GM21717 (cell line): ENCODE measurements around the gene LANCL1.
"Not testable (repeated sequence)": the region's sequence is repeated elsewhere in the genome, so short reads cannot be mapped to it uniquely, and the experiment has no call there.

Experiments
- ATAC-seq: cut with Tn5 transposase; IDR thresholded peaks from one replicate; pipeline ENCODE4 v1.9.1; 2021; ENCODE audit warnings: mild to moderate bottlenecking, moderate library complexity; ENCODE audit not compliant: unreplicated experiment

Gene LANCL1

GRCh38 chr2:210459880-210460279, 16.7 kb downstream of the LANCL1 start:
- no peak for ATAC-seq

GRCh38 chr2:210459407-210459806, 17.2 kb downstream of the LANCL1 start:
- ATAC-seq = no peak

DNA sequence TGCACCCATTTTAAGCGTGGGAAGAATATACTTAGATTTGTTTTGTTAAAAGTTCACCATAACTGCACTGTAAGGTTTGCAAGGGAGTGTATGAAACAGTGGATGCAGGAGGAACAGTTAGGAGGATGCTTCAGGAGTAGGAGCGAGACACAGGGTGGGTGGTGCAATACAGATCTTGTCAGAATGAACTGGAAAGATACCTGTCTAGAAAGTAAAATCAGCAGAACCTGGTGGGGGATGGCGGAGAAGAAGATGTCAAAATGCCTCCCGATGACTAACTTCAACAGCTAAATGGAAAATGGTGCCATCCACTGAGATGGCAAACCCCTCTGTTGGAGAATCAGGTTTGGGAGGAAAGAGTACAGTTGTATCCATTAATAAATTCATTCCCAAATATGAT, 18.2 kb downstream of the LANCL1 start:
- no peak for ATAC-seq

- no peak for ATAC-seq
These were observed 20.0 kb downstream of the LANCL1 start for GRCh38 chr2:210456571-210456970.

DNA sequence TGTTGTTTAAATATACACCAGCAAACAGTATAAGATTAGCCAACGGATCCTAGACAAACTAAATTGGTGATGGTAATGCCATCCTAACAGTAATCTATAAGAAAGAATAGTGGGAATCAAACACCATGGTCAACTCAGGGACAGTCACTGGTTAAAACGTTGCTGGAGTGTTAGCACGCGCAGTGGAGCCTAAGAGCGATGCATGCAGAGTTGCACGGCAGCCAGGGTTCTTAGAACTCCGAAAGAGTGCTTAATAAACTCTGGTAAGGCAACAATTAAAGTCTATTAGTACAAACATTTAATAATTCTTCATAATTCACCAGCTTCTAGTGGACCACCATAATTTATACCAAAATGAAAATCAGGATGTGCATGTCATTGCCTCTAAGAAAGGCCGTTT, 22.2 kb downstream of the LANCL1 start:
- ATAC-seq = no peak

- no peak for ATAC-seq
These were observed 24.4 kb downstream of the LANCL1 start for GRCh38 chr2:210452194-210452593.

DNA sequence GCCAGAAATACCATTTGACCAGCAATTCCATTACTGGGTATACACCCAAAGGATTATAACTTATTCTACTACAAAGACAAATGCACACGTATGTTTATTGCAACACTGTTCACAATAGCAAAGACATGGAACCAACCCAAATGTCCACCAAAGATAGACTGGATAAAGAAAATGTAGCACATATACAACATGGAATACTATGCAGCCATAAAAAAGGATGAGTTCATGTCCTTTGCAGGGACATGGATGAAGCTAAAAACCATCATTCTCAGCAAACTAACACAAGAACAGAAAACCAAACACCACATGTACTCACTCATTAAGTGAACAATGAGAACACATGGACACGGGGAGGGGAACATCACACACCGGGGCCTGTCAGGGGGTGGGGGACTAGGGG, 25.6 kb downstream of the LANCL1 start:
- not testable (repeated sequence) for ATAC-seq

- no peak for ATAC-seq
These were observed 30.8 kb downstream of the LANCL1 start for GRCh38 chr2:210445732-210446131.

GRCh38 chr2:210445116-210445707, 31.3 kb downstream of the LANCL1 start:
- no peak for ATAC-seq

GRCh38 chr2:210443527-210443926, 33.0 kb downstream of the LANCL1 start:
- no peak for ATAC-seq

- ATAC-seq = peak; percentile 32
These were observed 33.7 kb downstream of the LANCL1 start for GRCh38 chr2:210442878-210443277.

DNA sequence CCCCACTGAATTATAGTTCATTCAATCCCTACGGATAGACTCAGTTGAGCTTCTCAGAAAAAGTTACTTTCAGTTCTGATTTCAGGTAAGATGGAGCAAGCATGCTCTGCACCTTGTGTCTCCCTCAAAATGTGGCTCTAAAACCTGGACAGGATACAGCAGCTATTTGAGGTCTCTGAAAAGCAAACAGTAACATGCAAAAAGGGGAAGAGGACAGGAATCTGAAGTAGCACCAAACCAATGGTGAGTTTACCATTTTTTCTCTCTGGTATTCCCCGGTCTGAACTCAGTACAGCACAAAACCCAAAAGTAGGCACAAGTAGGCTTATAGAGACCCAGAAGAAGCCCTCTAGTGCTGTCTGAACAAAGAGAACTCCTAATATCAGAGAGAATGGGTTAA, 34.1 kb downstream of the LANCL1 start:
- ATAC-seq = peak; percentile 51

DNA sequence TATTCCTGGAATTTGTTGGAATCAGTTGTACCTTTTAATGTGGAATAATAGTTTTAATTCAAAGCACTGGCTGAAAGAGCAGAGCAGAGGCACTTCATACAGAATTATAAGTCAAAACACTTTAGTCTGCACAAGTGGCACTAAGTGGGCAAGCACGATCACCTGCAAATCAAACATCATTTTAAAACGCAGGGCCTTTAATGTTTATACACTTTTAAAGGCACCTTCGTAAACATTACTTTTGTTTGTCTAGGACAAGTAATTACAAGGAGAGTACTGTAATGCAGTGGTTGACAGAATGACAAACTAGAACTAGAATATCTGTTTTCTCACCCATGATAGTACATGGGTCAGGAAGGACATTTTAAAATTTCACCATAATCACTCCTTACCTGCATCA, 36.4 kb downstream of the LANCL1 start:
- no peak for ATAC-seq

DNA sequence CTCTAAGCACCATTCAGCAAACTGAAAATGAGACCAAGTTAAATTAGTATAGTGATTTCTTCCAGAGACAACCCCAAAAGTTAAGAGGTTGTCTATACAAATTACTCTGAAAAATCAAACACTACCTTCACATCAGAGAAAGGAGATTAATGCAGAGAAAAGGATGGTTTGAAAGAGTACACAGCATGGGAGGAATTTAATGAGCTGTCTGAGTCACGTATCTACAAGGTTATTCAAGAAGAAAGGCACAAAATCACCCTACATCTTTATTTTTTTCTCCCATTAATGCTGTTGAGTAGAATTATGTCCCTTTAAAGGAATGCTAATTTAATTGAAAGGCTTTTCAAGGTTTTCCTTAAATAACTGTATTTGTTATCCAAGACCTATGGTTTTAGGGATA, 41.1 kb downstream of the LANCL1 start:
- ATAC-seq = no peak

DNA sequence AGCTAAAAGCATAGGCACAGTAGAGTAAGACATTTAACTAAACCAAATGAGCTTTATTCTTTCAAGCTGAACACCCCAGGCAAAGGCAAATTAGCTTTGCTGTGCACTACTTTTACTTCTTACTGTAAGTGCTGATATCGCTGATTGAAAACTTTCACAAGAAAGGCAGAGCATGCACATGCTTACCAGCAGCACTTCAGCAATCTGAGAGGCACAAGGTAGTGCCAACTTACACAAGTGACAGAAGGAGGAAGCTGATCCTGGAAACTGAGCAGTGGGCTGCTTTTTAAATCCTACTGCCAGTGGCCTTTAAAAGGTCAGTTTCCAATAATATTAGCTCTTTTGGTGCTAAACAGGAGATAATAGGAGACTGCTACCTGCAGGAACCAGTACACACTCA, 43.9 kb downstream of the LANCL1 start:
- no peak for ATAC-seq

- no peak for ATAC-seq
These were observed 47.0 kb downstream of the LANCL1 start for GRCh38 chr2:210429403-210430137.

DNA sequence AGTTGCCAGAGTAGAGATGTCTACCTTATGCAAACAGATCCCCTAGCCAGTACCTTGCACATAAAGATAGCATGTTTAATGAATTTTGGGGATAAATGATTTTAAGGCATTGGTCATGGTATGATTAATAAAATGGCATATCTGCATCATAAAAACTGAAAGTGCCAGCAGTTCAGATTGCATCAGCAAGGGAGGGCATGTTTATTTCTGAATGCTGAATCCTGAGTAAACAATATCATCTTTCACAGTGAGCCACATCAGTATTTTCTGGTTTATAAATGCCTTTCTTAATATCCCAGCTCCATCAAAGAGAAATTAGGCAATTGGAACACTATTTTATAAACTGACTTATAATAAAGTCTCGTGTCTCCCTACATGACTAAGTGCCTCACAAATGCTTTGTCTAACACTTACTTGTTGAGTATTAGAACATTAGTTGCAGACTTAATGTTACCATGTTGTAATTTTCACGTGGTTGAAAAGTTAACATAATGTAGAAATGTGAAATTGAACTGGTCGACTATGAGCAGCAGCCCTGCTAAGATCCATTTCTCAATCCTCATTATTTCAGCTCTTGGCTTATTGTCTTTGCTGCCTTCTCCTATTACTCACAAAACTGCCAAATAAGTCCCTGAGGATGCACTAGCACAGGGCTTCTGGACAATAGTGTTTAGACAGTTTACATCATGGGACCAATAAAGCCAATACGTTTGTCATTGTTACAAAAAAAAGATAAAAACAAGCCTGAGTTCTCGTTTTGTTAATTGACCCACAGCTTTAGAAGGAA, 48.0 kb downstream of the LANCL1 start:
- ATAC-seq = no peak

GRCh38 chr2:210427309-210427708, 49.2 kb downstream of the LANCL1 start:
- ATAC-seq = not testable (repeated sequence)

- ATAC-seq = no peak
These were observed 54.2 kb downstream of the LANCL1 start for GRCh38 chr2:210422366-210422765.

DNA sequence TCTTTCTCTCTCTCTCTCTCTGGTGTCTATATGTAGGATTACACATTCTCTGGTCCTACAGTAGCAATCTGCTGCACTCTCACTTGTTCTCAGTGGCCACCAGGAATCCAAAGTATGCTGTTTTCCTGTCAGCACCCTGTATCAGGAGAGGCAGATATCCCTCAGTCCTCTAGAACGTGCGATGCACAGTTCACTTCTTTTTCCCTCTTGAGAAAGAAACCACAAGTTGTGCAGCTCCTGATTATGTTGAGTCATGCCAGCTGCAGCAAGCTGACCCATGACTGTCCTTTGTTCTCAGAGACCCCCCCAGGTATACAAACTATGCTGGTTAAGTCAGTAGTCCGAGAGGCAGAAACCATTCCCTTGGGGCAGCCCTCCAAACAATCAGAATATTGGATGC, 54.6 kb downstream of the LANCL1 start:
- no peak for ATAC-seq

- no peak for ATAC-seq
These were observed 63.9 kb downstream of the LANCL1 start for GRCh38 chr2:210412660-210413059.

- ATAC-seq = no peak
These were observed 66.0 kb downstream of the LANCL1 start for GRCh38 chr2:210410542-210410941.
